GM18867 (cell line): ENCODE results near the gene TRUB1.

Experiments
- ATAC-seq: cut with Tn5 transposase; IDR thresholded peaks from one replicate; pipeline ENCODE4 v1.9.1; 2021; ENCODE audit warnings: mild to moderate bottlenecking, moderate library complexity; ENCODE audit not compliant: unreplicated experiment

The TRUB1 gene

GRCh38 chr10:115026056-115026745 lies 88.2 kb downstream of the TRUB1 start:
- no peak for ATAC-seq

DNA sequence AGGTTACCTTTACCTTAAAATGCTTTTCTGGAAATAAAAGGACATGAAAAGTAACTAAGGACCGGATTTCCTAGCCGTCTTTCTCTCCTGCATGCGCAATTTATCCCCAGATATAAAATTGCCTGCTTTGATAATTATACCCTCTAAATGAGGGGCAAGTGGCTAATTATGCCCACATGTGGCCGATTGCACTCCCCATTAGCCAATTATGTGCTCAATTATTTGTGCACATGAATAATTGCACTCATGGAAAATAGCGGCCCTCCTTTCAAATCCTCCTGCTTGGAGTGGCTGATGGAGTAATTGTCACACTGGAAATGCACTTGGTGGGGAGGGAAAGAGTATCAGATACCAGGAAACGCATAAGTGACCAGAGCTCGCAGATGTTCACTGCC lies 88.7 kb downstream of the TRUB1 start:
- ATAC-seq, result no peak
